Activated CD4-positive, alpha-beta T cell treated with anti-CD3 and anti-CD28 coated beads, Interleukin-2, amount 10 ng/mL, durations not matched to agents 7 days and 5 days (primary cell): ENCODE data around the gene MTAP. TPM values are rescaled to one million over a fixed set of nuclear protein-coding genes. Genes with fewer than 3 reads are reported as not detected.
"Not testable (repeated sequence)": the region's sequence is repeated elsewhere in the genome, so short reads cannot be mapped to it uniquely, and the experiment has no call there.

ENCODE experiments used
- CTCF ChIA-PET: fragments of 350-600 bp; sonication (Branson Sonifier 250); formaldehyde crosslinking; loops from one replicate; lab custom pipeline; 2021; ENCODE audit warnings: antibody characterized with exemption; lab: Charles Lee
- POLR2A ChIA-PET: fragments of 350-600 bp; sonication (Branson Sonifier 250); formaldehyde crosslinking; loops from one replicate; lab custom pipeline; 2021; ENCODE audit warnings: antibody characterized with exemption; lab: Charles Lee
- DNase-seq: peaks from one replicate; pipeline ENCODE4 v3.0.0-alpha.2; 2020
- H3K27ac Mint-ChIP-seq: one replicate; pipeline ENCODE4 v1.8.0; 2021; ENCODE audit warnings: mild to moderate bottlenecking, moderate library complexity, mixed read lengths
- H3K27me3 Mint-ChIP-seq: one replicate; pipeline ENCODE4 v1.8.0; 2021; ENCODE audit warnings: mixed read lengths
- H3K36me3 Mint-ChIP-seq: one replicate; pipeline ENCODE4 v1.8.0; 2021; ENCODE audit warnings: low read depth, mixed read lengths
- H3K4me1 Mint-ChIP-seq: one replicate; pipeline ENCODE4 v1.8.0; 2021; ENCODE audit warnings: mixed read lengths
- H3K4me3 Mint-ChIP-seq: one replicate; pipeline ENCODE4 v1.8.0; 2021; ENCODE audit warnings: mild to moderate bottlenecking, moderate library complexity, mixed read lengths
- H3K9me3 Mint-ChIP-seq: one replicate; pipeline ENCODE4 v1.8.0; 2021; ENCODE audit warnings: mixed read lengths
- total RNA-seq, 2 experiments: library from RNA; stranded (reverse); gene quantifications; one replicate each; pipeline ENCODE4 v1.2.3, GENCODE V29; 2021

Gene MTAP
- total RNA-seq, 2 experiments from 2014 or later, result 51.8 to 57.4 TPM

GRCh38 chr9:21941337-21941995 is 139.0 kb downstream of the MTAP start:
- Mint-ChIP-seq H3K27me3 (peaks cover 24% of the 10 kb centered on the region), H3K27ac (no peak overlapping the region), H3K4me3 (no peak overlapping the region), H3K36me3 (no peaks in the 10 kb centered on the region), H3K9me3 (no peaks in the 10 kb centered on the region), H3K4me1 (no peaks in the 10 kb centered on the region)
- no peak for DNase-seq
- ChIA-PET CTCF (interaction anchor here (0.6 kb wide), 1 partner anchor 928 kb away, joined by 4 read pairs; no protein-coding TSS in a partner anchor), POLR2A (interaction anchor here (0.6 kb wide), 1 partner anchor 8 kb away, joined by 3 read pairs; no protein-coding TSS in a partner anchor)

GRCh38 chr9:21943464-21943863 is 141.0 kb downstream of the MTAP start:
- Mint-ChIP-seq H3K27ac (no peak overlapping the region), H3K36me3 (no peaks in the 10 kb centered on the region), H3K9me3 (no peaks in the 10 kb centered on the region), H3K4me1 (no peaks in the 10 kb centered on the region), H3K27me3 (peaks cover 29% of the 10 kb centered on the region), H3K4me3 (no peak overlapping the region)
- CTCF ChIA-PET, result interaction anchor here (1.1 kb wide), 1 partner anchor 17 kb away, joined by 3 read pairs; no protein-coding TSS in a partner anchor
- DNase-seq, result no peak
- POLR2A ChIA-PET, result no interaction called here

DNA sequence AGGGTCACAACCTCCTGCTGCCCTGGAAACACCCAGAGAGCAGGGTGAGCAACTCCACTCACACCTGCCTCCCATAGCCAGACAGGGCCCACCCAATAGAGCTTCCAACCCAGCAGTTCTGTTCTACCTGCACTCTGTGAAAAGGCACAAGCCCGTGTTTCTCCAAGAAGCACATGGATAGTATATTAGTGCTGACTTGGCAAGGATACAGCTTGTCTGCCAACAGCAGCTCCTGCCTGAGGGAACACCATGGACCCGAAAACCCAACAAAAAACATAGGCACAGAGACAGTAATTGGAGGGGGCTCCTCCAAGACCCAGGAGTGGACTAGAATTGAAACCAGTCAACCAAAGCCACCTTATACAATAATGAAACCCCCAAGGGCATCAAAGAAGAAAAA is 143.2 kb downstream of the MTAP start:
- no peaks in the 10 kb centered on the region for H3K4me1 Mint-ChIP-seq
- ChIA-PET POLR2A (no interaction called here), CTCF (no interaction called here)
- H3K27ac Mint-ChIP-seq, result no peak overlapping the region
- DNase-seq, result no peak
- H3K9me3 Mint-ChIP-seq, result no peaks in the 10 kb centered on the region
- peaks cover 34% of the 10 kb centered on the region for H3K27me3 Mint-ChIP-seq
- H3K36me3 Mint-ChIP-seq, result no peaks in the 10 kb centered on the region
- no peak overlapping the region for H3K4me3 Mint-ChIP-seq

DNA sequence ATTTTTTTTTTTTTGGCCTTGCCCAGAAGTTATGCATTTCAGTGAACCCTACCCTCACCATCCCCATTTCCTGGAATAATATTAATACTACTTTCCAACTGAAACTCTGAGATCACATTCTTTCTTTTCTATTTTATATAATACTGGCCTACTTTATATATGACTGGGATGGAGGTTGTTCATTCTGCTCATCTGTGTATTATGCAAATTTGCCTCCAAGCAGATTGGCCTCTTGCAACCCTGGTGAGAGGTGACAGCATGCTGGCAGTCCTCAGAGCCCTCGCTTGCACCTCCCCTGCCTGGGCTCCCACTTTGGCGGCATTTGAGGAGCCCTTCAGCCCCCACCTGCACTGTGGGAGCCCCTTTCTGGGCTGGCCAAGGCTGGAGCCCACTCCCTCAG is 156.4 kb downstream of the MTAP start:
- POLR2A ChIA-PET, result no interaction called here
- Mint-ChIP-seq H3K4me1 (no peaks in the 10 kb centered on the region), H3K36me3 (peaks cover 1% of the 10 kb centered on the region), H3K4me3 (no peak overlapping the region), H3K27me3 (peaks cover 37% of the 10 kb centered on the region), H3K9me3 (peaks cover 6% of the 10 kb centered on the region), H3K27ac (no peak overlapping the region)
- CTCF ChIA-PET, result no interaction called here
- DNase-seq, result no peak

DNA sequence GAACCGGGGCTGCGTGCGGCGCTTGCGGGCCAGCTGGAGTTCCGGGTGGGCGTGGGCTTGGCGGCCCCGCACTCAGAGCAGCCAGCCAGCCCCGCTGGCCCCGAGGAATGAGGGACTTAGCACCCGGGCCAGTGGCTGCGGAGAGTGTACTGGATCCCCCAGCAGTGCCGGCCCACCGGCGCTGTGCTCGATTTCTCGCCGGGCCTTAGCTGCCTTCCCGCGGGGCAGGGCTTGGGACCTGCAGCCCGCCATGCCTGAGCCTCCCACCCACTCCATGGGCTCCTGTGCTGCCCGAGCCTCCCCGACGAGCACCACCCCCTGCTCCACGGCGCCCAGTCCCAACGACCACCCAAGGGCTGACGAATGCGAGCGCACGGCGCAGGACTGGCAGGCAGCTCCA is 156.8 kb downstream of the MTAP start:
- DNase-seq, H3K4me1 Mint-ChIP-seq, H3K9me3 Mint-ChIP-seq, H3K36me3 Mint-ChIP-seq, H3K4me3 Mint-ChIP-seq, CTCF ChIA-PET, H3K27ac Mint-ChIP-seq, POLR2A ChIA-PET: not testable (repeated sequence)
- H3K27me3 Mint-ChIP-seq, result peaks cover 40% of the 10 kb centered on the region

DNA sequence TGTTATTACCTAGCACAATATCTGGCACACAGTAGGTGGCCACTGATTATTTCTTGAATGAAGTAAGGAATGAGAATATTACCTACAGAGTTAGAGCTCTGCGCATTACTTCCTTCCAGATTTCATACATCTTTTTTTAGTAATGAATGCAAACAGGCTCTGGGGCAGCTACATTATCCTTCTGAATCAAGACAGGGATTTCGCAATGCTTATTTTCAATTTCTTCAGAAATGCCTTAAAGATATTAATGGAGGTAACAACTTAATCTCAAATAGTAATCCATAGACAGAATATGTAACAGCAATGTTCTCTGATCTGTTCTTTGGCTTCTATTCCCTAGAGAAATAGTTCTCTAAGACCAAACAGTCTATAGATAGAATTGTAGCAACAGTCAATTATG is 159.1 kb downstream of the MTAP start:
- Mint-ChIP-seq H3K27ac (no peak overlapping the region), H3K4me1 (peaks cover 20% of the 10 kb centered on the region), H3K36me3 (peaks cover 13% of the 10 kb centered on the region), H3K9me3 (peaks cover 6% of the 10 kb centered on the region), H3K4me3 (no peak overlapping the region), H3K27me3 (peaks cover 53% of the 10 kb centered on the region)
- ChIA-PET CTCF (no interaction called here), POLR2A (no interaction called here)
- DNase-seq, result no peak

DNA sequence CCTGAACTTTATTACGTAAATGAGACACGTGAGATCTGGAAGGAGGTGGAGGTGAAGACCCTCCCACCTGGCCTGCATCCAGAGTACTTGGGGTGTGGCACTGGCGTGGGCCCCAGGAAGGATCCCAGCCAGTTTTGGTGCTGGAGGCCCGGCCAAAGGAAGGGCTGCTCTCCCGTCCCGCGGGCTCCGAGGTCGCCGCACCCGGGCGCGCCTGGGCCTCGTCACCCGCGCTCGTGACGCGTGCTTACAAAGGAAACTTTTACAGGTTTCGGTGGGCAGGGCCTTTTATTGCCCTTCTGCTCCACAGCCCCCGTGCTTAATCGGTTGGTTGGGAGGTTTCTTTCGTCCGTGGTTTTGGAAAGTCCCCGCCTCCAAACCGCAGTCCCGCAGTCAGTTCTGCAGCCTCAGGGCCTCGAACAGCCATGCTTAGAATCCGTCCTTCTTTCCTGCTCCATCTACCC is 162.5 kb downstream of the MTAP start:
- peaks cover 23% of the 10 kb centered on the region for H3K36me3 Mint-ChIP-seq
- ChIA-PET POLR2A (no interaction called here), CTCF (no interaction called here)
- H3K4me1 Mint-ChIP-seq, result peaks cover 34% of the 10 kb centered on the region
- DNase-seq, result peak; percentile 54
- H3K27ac Mint-ChIP-seq, result peak overlapping the region; percentile 70
- peaks cover 13% of the 10 kb centered on the region for H3K9me3 Mint-ChIP-seq
- H3K4me3 Mint-ChIP-seq, result peak overlapping the region; percentile 63
- H3K27me3 Mint-ChIP-seq, result peaks cover 84% of the 10 kb centered on the region

DNA sequence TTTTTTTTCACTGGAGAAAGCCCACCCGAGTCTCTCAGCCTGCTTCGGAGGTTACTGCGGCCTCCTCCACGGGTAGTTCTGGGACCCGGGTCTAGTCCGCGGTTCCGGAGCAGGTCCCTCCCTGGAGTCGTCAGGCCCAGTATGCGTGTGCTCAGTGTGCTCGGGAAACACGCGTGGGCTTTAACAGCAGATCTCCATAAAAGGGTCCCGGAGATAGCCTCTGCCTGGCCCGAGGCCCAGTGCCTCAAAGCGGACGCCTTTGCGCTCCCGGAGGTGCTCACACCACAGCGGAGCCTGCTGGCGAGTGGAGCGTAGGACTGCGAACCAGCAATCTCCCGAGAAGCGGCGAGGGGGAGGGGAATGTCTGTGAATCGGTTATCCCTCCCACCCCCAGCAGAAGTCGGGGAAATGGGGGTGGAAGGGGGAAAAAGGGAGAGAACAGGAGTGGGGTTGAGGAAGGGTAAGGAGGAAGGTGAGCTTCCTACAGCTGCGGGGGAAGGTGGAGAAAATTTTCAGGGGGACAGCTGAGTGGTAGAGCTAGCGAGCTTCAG is 163.0 kb downstream of the MTAP start:
- H3K36me3 Mint-ChIP-seq, result peaks cover 27% of the 10 kb centered on the region
- peaks cover 87% of the 10 kb centered on the region for H3K27me3 Mint-ChIP-seq
- DNase-seq, result peak; percentile 52
- ChIA-PET POLR2A (no interaction called here), CTCF (interaction anchor here (0.9 to 1.2 kb wide), 3 partner anchors 29 to 153 kb away, joined by 3 to 4 read pairs (median 3); partner anchors contain the start of gene CDKN2B-AS1)
- peaks cover 35% of the 10 kb centered on the region for H3K4me1 Mint-ChIP-seq
- H3K27ac Mint-ChIP-seq, result peak overlapping the region; percentile 70
- H3K9me3 Mint-ChIP-seq, result peaks cover 13% of the 10 kb centered on the region
- peak overlapping the region; percentile 63 for H3K4me3 Mint-ChIP-seq

GRCh38 chr9:21966140-21966851 is 163.9 kb downstream of the MTAP start:
- ChIA-PET CTCF (interaction anchor here (0.9 to 1.2 kb wide), 3 partner anchors 29 to 154 kb away, joined by 3 to 4 read pairs (median 3); partner anchors contain the start of gene CDKN2B-AS1), POLR2A (no interaction called here)
- peaks cover 13% of the 10 kb centered on the region for H3K9me3 Mint-ChIP-seq
- H3K4me1 Mint-ChIP-seq, result peaks cover 36% of the 10 kb centered on the region
- peak overlapping the region; percentile 20 for H3K27ac Mint-ChIP-seq
- DNase-seq, result no peak
- peaks cover 29% of the 10 kb centered on the region for H3K36me3 Mint-ChIP-seq
- H3K27me3 Mint-ChIP-seq, result peaks cover 92% of the 10 kb centered on the region
- peak overlapping the region; percentile 63 for H3K4me3 Mint-ChIP-seq

DNA sequence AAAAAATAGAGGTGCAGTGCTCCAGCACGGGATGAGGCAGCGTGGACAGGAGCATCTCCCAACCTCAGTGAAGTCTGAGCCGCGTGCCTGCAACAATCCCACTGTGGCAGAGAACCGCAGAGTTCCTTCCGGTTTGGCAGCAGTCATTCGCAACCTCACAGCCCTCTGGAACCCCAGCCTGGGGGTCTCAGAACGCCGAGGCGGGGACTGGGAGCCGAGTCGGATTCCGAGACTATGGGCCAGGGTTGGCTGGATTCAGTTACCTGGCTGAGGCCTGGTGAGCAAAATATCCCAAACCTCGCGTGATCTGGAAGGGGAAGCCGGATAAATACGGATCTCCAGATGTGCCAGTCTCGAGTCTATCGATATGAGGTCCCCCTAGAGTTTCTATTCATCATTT is 164.7 kb downstream of the MTAP start:
- Mint-ChIP-seq H3K27me3 (peaks cover 93% of the 10 kb centered on the region), H3K9me3 (peaks cover 12% of the 10 kb centered on the region), H3K27ac (peak overlapping the region; percentile 20), H3K4me3 (no peak overlapping the region), H3K4me1 (peaks cover 38% of the 10 kb centered on the region), H3K36me3 (peaks cover 29% of the 10 kb centered on the region)
- ChIA-PET POLR2A (no interaction called here), CTCF (no interaction called here)
- peak; percentile 7 for DNase-seq

GRCh38 chr9:21967702-21968101 is 165.3 kb downstream of the MTAP start:
- ChIA-PET POLR2A (no interaction called here), CTCF (interaction anchor here (1.3 to 1.7 kb wide), 2 partner anchors 34 to 41 kb away, joined by 3 to 6 read pairs; partner anchors contain the start of gene CDKN2B)
- H3K9me3 Mint-ChIP-seq, result peaks cover 9% of the 10 kb centered on the region
- H3K27me3 Mint-ChIP-seq, result peaks cover 93% of the 10 kb centered on the region
- no peak overlapping the region for H3K4me3 Mint-ChIP-seq
- no peak for DNase-seq
- peaks cover 38% of the 10 kb centered on the region for H3K4me1 Mint-ChIP-seq
- peak overlapping the region; percentile 20 for H3K27ac Mint-ChIP-seq
- H3K36me3 Mint-ChIP-seq, result peaks cover 29% of the 10 kb centered on the region

DNA sequence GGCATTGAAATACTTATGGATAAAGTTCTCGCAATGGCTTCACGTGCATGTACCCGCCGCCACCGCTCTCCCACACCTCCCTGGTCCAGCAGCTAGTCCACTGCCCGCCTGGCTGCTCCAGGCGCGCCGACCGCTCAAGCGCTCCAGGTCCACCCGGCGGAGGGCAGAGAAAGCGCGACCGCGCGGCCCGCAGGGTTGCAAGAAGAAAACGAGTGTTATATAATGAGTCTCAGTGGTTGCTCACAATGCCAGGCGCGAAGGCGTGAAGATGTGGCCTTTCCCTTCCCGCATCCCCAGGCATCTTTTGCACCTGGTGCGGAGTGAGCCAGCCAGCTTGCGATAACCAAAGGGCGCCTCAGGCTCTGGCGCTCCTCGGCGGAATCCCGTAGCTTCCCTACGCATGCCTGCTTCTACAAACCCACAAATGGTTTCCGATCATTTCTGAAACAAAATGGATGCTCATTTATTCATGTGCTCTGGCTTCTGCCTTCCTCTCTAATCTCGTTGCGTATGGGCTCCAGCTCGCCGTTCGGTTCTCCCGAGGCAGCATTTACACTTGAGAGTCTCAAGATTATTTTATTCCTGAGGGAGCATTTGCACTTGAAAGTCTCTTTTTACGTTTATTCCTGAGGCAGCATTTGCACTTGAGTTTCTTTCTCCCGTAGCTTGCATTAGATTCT is 166.0 kb downstream of the MTAP start:
- H3K27ac Mint-ChIP-seq, result peak overlapping the region; percentile 43
- CTCF ChIA-PET, result interaction anchor here (1.3 to 1.7 kb wide), 2 partner anchors 33 to 40 kb away, joined by 3 to 6 read pairs; partner anchors contain the start of gene CDKN2B
- H3K36me3 Mint-ChIP-seq, result peaks cover 28% of the 10 kb centered on the region
- DNase-seq, result peak; percentile 7
- H3K4me1 Mint-ChIP-seq, result peaks cover 38% of the 10 kb centered on the region
- peak overlapping the region; percentile 44 for H3K4me3 Mint-ChIP-seq
- H3K9me3 Mint-ChIP-seq, result peaks cover 7% of the 10 kb centered on the region
- POLR2A ChIA-PET, result interaction anchor here (0.7 kb wide), 1 partner anchor 151 kb away, joined by 4 read pairs; no protein-coding TSS in a partner anchor
- peaks cover 92% of the 10 kb centered on the region for H3K27me3 Mint-ChIP-seq
